Calu3 (cell line): ENCODE measurements around the gene NFKBIB. TPM values are rescaled to one million over a fixed set of nuclear protein-coding genes. Genes with fewer than 3 reads are reported as not detected.

ENCODE experiments used
- BruUV-seq: library from RNA; stranded (reverse); fragments of 400-500 nt; replicated peaks from 2 replicates; lab custom pipeline; 2021; lab: Mats Ljungman, UMichigan
- CTCF ChIA-PET: fragments of 300-600 bp; sonication (Branson Sonifier 250); formaldehyde crosslinking; loops from one replicate; lab custom pipeline; 2022; ENCODE audit warnings: antibody characterized with exemption; lab: Charles Lee
- DNase-seq: peaks from one replicate; pipeline ENCODE4 v3.0.0; 2022
- H3K27ac Mint-ChIP-seq: one replicate; pipeline ENCODE4 v1.8.0; 2022; ENCODE audit warnings: mixed read lengths; ENCODE audit not compliant: unreplicated experiment
- H3K27me3 Mint-ChIP-seq: one replicate; pipeline ENCODE4 v1.8.0; 2022; ENCODE audit warnings: mixed read lengths; ENCODE audit not compliant: unreplicated experiment
- H3K36me3 Mint-ChIP-seq: one replicate; pipeline ENCODE4 v1.8.0; 2022; ENCODE audit warnings: mild to moderate bottlenecking, moderate library complexity, mixed read lengths; ENCODE audit not compliant: insufficient read depth, unreplicated experiment
- H3K4me1 Mint-ChIP-seq: one replicate; pipeline ENCODE4 v1.8.0; 2022; ENCODE audit warnings: mild to moderate bottlenecking, low read depth, mixed read lengths; ENCODE audit not compliant: unreplicated experiment
- H3K4me3 Mint-ChIP-seq: one replicate; pipeline ENCODE4 v1.8.0; 2022; ENCODE audit warnings: mild to moderate bottlenecking, low read depth, moderate library complexity, mixed read lengths; ENCODE audit not compliant: unreplicated experiment
- H3K9me3 Mint-ChIP-seq: one replicate; pipeline ENCODE4 v1.8.0; 2022; ENCODE audit warnings: low read depth, mixed read lengths; ENCODE audit not compliant: unreplicated experiment
- intact Hi-C: fragments of 100-400 bp; cut with micrococcal nuclease; formaldehyde crosslinking; loops from one replicate; pipeline ENCODE4 v1.10.0; 2022; ENCODE audit not compliant: unreplicated experiment
- total RNA-seq: library from RNA; stranded (reverse); gene quantifications from 2 replicates; pipeline ENCODE4 v1.2.3, GENCODE V29; 2022
- TF ChIP-seq, protein P1 (sequence below): fragments of 200-600 bp; IDR thresholded peaks from one replicate; pipeline ENCODE4 v1.8.0; 2022; ENCODE audit warnings: antibody characterized with exemption; ENCODE audit not compliant: unreplicated experiment

The NFKBIB gene
- total RNA-seq, 1 experiment from 2014 or later: 62.6 TPM

GRCh38 chr19:38912600-38913514, 13.1 kb downstream of the NFKBIB start:
- CTCF ChIA-PET: interaction anchor here (0.6 to 0.8 kb wide), 2 partner anchors 11 to 41 kb away, joined by 4 to 6 read pairs; no protein-coding TSS in a partner anchor
- Mint-ChIP-seq H3K4me1 (no peaks in the 10 kb centered on the region), H3K27ac (no peak overlapping the region), H3K4me3 (no peak overlapping the region), H3K36me3 (peaks cover 23% of the 10 kb centered on the region), H3K9me3 (peaks cover under 1% of the 10 kb centered on the region), H3K27me3 (no peaks in the 10 kb centered on the region)
- DNase-seq: no peak
- TF ChIP-seq, protein P1, sequence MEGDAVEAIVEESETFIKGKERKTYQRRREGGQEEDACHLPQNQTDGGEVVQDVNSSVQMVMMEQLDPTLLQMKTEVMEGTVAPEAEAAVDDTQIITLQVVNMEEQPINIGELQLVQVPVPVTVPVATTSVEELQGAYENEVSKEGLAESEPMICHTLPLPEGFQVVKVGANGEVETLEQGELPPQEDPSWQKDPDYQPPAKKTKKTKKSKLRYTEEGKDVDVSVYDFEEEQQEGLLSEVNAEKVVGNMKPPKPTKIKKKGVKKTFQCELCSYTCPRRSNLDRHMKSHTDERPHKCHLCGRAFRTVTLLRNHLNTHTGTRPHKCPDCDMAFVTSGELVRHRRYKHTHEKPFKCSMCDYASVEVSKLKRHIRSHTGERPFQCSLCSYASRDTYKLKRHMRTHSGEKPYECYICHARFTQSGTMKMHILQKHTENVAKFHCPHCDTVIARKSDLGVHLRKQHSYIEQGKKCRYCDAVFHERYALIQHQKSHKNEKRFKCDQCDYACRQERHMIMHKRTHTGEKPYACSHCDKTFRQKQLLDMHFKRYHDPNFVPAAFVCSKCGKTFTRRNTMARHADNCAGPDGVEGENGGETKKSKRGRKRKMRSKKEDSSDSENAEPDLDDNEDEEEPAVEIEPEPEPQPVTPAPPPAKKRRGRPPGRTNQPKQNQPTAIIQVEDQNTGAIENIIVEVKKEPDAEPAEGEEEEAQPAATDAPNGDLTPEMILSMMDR: no peak
- BruUV-seq: no TSS peak
- intact Hi-C loops: no loop called here

- TF ChIP-seq, protein P1: no peak
- intact Hi-C loops: no loop called here
- CTCF ChIA-PET: no interaction called here
- H3K27ac Mint-ChIP-seq: no peak overlapping the region
- H3K4me1 Mint-ChIP-seq: no peaks in the 10 kb centered on the region
- H3K4me3 Mint-ChIP-seq: no peak overlapping the region
- peaks cover 13% of the 10 kb centered on the region for H3K36me3 Mint-ChIP-seq
- H3K9me3 Mint-ChIP-seq: no peaks in the 10 kb centered on the region
- no TSS peak for BruUV-seq
- DNase-seq: no peak
- H3K27me3 Mint-ChIP-seq: no peaks in the 10 kb centered on the region
Measured at GRCh38 chr19:38913958-38914357, 14.2 kb downstream of the NFKBIB start.

- intact Hi-C loops: no loop called here
- no peaks in the 10 kb centered on the region for H3K9me3 Mint-ChIP-seq
- H3K27ac Mint-ChIP-seq: peak overlapping the region; percentile 3
- no peak for DNase-seq
- H3K27me3 Mint-ChIP-seq: no peaks in the 10 kb centered on the region
- BruUV-seq: no TSS peak
- TF ChIP-seq, protein P1: no peak
- no peaks in the 10 kb centered on the region for H3K4me1 Mint-ChIP-seq
- no peak overlapping the region for H3K4me3 Mint-ChIP-seq
- CTCF ChIA-PET: no interaction called here
- peaks cover 6% of the 10 kb centered on the region for H3K36me3 Mint-ChIP-seq
Measured at GRCh38 chr19:38915329-38916321, 15.9 kb downstream of the NFKBIB start.

DNA sequence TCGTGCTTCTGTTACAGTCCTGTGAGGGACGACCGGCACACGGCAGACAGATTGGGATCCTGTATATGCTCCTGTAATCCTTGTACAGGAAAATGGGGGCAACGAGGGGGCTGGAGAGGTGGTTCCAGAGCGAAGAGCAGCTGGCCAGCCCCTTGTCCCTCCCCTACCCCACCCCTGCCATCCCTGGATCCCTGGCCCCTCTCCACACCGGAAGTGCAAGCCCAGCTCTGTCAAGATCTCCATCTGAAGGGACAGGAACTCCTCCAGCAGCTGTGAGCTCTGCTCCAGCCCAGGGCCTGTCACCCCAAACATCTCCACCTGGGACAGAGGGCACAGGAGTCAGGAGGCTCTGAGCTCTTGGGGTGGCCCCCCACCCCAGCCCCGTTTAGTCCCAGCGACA, 17.7 kb downstream of the NFKBIB start:
- no peaks in the 10 kb centered on the region for H3K9me3 Mint-ChIP-seq
- peaks cover 12% of the 10 kb centered on the region for H3K36me3 Mint-ChIP-seq
- no peak overlapping the region for H3K27ac Mint-ChIP-seq
- no peaks in the 10 kb centered on the region for H3K4me1 Mint-ChIP-seq
- no peak overlapping the region for H3K4me3 Mint-ChIP-seq
- TF ChIP-seq, protein P1: no peak
- no TSS peak for BruUV-seq
- DNase-seq: no peak
- intact Hi-C loops: no loop called here
- H3K27me3 Mint-ChIP-seq: no peaks in the 10 kb centered on the region
- CTCF ChIA-PET: interaction anchor here (0.9 kb wide), 1 partner anchor 13 kb away, joined by 3 read pairs; the partner anchor contains the start of genes MRPS12 and SARS2
